SU-DHL-6 (cell line): ENCODE measurements around the gene SLC24A3.

Source experiments
- H2AFZ ChIP-seq: fragments of 200-600 bp; sonication (generic); 2 replicates; pipeline ENCODE4 v1.6.1; 2014; ENCODE audit warnings: low read depth, mild to moderate bottlenecking, moderate library complexity, mixed read lengths, antibody characterized with exemption, low read length; ENCODE audit not compliant: severe bottlenecking
- H3F3A ChIP-seq: fragments of 200-600 bp; shearing (Covaris generic); 2 replicates; pipeline ENCODE4 v1.6.0; 2016; ENCODE audit warnings: antibody characterized with exemption, mild to moderate bottlenecking; ENCODE audit not compliant: insufficient read depth
- H3K27ac ChIP-seq: fragments of 200-600 bp; sonication (generic); 2 replicates; pipeline ENCODE4 v1.5.1; 2016; ENCODE audit warnings: low read depth, mild to moderate bottlenecking, low read length, moderate library complexity, mixed read lengths
- H3K27me3 ChIP-seq: fragments of 200-600 bp; sonication (generic), shearing (Covaris generic); 2 replicates; pipeline ENCODE4 v1.6.0; 2014; ENCODE audit warnings: mild to moderate bottlenecking, low read length
- H3K36me3 ChIP-seq: fragments of 200-600 bp; sonication (generic); 2 replicates; pipeline ENCODE4 v1.6.1; 2014; ENCODE audit warnings: mild to moderate bottlenecking, low read length, mixed read lengths
- H3K4me2 ChIP-seq: fragments of 300-600, 200-600 bp; shearing (Covaris generic), sonication (generic); 2 replicates; pipeline ENCODE4 v1.6.0; 2014; ENCODE audit warnings: low read length, low read depth, mild to moderate bottlenecking; ENCODE audit not compliant: poor library complexity, severe bottlenecking
- H3K4me3 ChIP-seq: fragments of 200-600 bp; sonication (generic); 2 replicates; pipeline ENCODE4 v1.5.1; 2014; ENCODE audit warnings: antibody characterized with exemption, low read length, mild to moderate bottlenecking, mixed read lengths; ENCODE audit not compliant: insufficient read depth, poor library complexity, severe bottlenecking
- H3K79me2 ChIP-seq: fragments of 200-600 bp; sonication (generic); 2 replicates; pipeline ENCODE4 v1.6.1; 2014; ENCODE audit warnings: mild to moderate bottlenecking, low read length, moderate library complexity; ENCODE audit not compliant: insufficient read depth
- H3K9ac ChIP-seq: fragments of 200-600 bp; sonication (generic); 2 replicates; pipeline ENCODE4 v1.7.0; 2014; ENCODE audit warnings: mild to moderate bottlenecking, low read length
- H3K9me2 ChIP-seq: fragments of 200-600 bp; sonication (generic); replicated peaks from 2 replicates; pipeline ENCODE4 v1.6.1; 2014; ENCODE audit warnings: low read length; ENCODE audit not compliant: insufficient read depth
- H3K9me3 ChIP-seq: fragments of 200-600 bp; sonication (generic); 2 replicates; pipeline ENCODE4 v1.6.1; 2014; ENCODE audit warnings: low read length, mixed read lengths; ENCODE audit not compliant: insufficient read depth
- H4K20me1 ChIP-seq: fragments of 200-600 bp; sonication (generic); 2 replicates; pipeline ENCODE4 v1.6.1; 2014; ENCODE audit warnings: low read depth, mild to moderate bottlenecking, antibody characterized with exemption, low read length, moderate library complexity, mixed read lengths
- EZH2phosphoT487 ChIP-seq: fragments of 200-600 bp; sonication (generic), shearing (Covaris generic); conservative IDR thresholded peaks from 2 replicates; pipeline ENCODE4 v1.6.1; 2018; ENCODE audit warnings: mild to moderate bottlenecking, antibody characterized with exemption, low read length, moderate library complexity, mixed read lengths
- TF ChIP-seq, protein P1 (sequence below): fragments of 200-600 bp; sonication (generic); IDR thresholded peaks from one replicate; pipeline ENCODE4 v1.5.1; 2017; ENCODE audit warnings: antibody characterized with exemption, mild to moderate bottlenecking, low read length, moderate library complexity; ENCODE audit not compliant: insufficient read depth, poor library complexity, severe bottlenecking

The SLC24A3 gene

DNA sequence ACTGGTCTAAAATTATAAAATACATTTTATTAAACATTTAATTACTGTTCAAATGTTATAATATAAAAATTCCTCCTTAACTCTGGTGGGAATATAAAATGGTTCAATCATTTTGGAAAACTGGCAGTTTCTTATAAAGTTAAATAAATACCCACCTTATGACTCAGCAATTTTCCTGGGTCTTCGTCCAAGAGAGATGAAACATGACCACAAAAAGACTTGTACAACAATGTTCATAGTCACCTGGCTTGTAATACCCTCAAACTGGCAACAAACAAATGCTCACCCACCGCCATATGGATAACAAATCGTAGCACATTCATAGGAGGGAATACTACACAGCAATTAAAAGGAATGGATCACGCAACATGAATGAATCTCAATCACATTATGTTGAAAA, 479.7 kb downstream of the SLC24A3 start:
- no peaks in the 10 kb centered on the region for H4K20me1 ChIP-seq
- TF ChIP-seq, protein P1, sequence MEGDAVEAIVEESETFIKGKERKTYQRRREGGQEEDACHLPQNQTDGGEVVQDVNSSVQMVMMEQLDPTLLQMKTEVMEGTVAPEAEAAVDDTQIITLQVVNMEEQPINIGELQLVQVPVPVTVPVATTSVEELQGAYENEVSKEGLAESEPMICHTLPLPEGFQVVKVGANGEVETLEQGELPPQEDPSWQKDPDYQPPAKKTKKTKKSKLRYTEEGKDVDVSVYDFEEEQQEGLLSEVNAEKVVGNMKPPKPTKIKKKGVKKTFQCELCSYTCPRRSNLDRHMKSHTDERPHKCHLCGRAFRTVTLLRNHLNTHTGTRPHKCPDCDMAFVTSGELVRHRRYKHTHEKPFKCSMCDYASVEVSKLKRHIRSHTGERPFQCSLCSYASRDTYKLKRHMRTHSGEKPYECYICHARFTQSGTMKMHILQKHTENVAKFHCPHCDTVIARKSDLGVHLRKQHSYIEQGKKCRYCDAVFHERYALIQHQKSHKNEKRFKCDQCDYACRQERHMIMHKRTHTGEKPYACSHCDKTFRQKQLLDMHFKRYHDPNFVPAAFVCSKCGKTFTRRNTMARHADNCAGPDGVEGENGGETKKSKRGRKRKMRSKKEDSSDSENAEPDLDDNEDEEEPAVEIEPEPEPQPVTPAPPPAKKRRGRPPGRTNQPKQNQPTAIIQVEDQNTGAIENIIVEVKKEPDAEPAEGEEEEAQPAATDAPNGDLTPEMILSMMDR, result no peak
- no peak for TF ChIP-seq EZH2phosphoT487
- no peaks in the 10 kb centered on the region for H3K36me3 ChIP-seq
- no peaks in the 10 kb centered on the region for H3K9me2 ChIP-seq
- H3K27me3 ChIP-seq, result no peaks in the 10 kb centered on the region
- no peak overlapping the region for H3K9ac ChIP-seq
- no peak overlapping the region for H2AFZ ChIP-seq
- no peak overlapping the region for H3K4me3 ChIP-seq
- H3K27ac ChIP-seq, result no peak overlapping the region
- H3F3A ChIP-seq, result no peaks in the 10 kb centered on the region
- H3K79me2 ChIP-seq, result no peaks in the 10 kb centered on the region
- no peak overlapping the region for H3K4me2 ChIP-seq
- no peaks in the 10 kb centered on the region for H3K9me3 ChIP-seq

DNA sequence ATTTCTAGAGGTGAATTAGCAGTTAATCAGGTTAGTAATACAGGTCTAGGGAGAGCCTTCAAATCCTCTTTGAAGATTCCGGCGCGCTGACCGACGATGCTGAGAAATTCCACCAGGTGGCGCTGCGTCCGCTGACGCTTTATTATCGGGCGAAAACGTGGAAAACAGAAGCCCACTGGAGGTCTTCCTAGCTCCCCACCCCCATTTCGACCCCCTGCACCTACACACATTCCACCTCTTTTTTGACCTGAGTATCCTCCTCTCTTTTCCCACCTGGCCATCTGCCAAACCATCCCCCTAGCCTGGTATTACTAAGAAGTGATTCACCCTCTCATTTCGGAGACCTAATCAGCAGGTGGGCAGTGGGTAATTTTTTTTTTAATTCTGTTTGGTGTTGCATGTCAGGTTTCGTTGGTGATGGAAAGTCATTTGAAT, 480.3 kb downstream of the SLC24A3 start:
- no peaks in the 10 kb centered on the region for H3F3A ChIP-seq
- H3K27ac ChIP-seq, result no peak overlapping the region
- H3K4me3 ChIP-seq, result no peak overlapping the region

DNA sequence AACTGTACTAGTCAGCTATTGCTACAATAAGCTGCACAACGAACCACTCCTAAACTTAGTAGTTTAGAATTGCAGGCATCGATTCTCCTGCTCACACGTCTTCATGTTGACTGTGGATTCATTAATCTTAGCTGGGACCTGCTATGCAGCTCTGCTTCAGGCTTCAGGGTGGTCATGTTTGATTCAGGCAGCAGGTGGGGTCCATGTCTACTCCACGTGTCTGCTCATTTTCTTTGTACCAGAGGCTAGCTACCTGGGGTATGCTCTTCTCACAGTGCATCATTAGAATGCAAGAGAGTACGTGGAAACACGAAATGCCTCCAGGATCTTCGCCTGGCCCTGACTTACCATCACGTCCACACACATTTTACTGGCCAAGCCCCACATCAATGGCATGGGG, 481.1 kb downstream of the SLC24A3 start:
- Histone ChIP-seq H3K27ac (no peak overlapping the region), H2AFZ (no peak overlapping the region), H3K4me3 (no peak overlapping the region), H3K4me2 (no peak overlapping the region), H4K20me1 (no peaks in the 10 kb centered on the region), H3F3A (no peaks in the 10 kb centered on the region), H3K9ac (no peak overlapping the region), H3K79me2 (no peaks in the 10 kb centered on the region), H3K36me3 (no peaks in the 10 kb centered on the region), H3K9me3 (no peaks in the 10 kb centered on the region), H3K27me3 (no peaks in the 10 kb centered on the region), H3K9me2 (no peaks in the 10 kb centered on the region)
- TF ChIP-seq, protein P1, result no peak
- no peak for TF ChIP-seq EZH2phosphoT487

More for the DNA sequence above, 480.3 kb downstream of the SLC24A3 start:
- Histone ChIP-seq H2AFZ (no peak overlapping the region), H3K9ac (no peak overlapping the region), H3K79me2 (no peaks in the 10 kb centered on the region), H3K9me3 (no peaks in the 10 kb centered on the region), H3K4me2 (no peak overlapping the region), H3K9me2 (no peaks in the 10 kb centered on the region), H4K20me1 (no peaks in the 10 kb centered on the region), H3K27me3 (no peaks in the 10 kb centered on the region), H3K36me3 (no peaks in the 10 kb centered on the region)
- TF ChIP-seq, protein P1, result peak; percentile 71
- no peak for TF ChIP-seq EZH2phosphoT487
